ENCODE results near the gene FBRSL1. TPM values are rescaled to one million over a fixed set of nuclear protein-coding genes. Genes with fewer than 3 reads are reported as not detected.
"Not testable (repeated sequence)": the region's sequence is repeated elsewhere in the genome, so short reads cannot be mapped to it uniquely, and the experiment has no call there.

Gene FBRSL1
- total RNA-seq, 1 donor from 2014 or later = 75.8 TPM

DNA sequence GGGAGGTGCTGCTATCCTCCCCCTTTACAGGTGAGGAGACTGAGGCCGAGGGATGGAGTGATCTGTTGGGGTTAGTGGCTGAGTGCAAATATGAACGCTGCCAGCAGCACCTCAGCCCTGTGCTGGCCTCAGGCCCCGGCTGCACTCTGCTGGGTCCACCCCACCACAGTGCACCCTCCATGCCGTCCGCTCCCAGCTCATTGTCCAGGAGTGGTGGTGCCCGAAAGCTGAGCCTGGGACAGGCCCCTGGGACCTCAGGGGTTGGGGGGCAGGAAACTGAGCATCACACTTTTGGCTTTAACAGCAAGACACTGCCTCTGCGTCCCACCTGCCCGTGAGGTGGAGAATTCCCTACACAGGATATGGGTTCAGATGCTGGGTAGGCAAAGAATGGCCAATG lies 31.5 kb upstream of the FBRSL1 start:
- Mint-ChIP-seq H3K4me1 (ENCODE audit: low read depth) (no peaks in the 10 kb centered on the region), H3K27me3 (ENCODE audit: insufficient read depth) (no peaks in the 10 kb centered on the region), H3K36me3 (ENCODE audit: low read depth) (no peaks in the 10 kb centered on the region), H3K4me3 (no peak overlapping the region), H3K27ac (no peak overlapping the region), H3K9me3 (peaks cover 9% of the 10 kb centered on the region)
- DNase-seq (ENCODE audit: low spot score) = no peak
- intact Hi-C loops (cut with micrococcal nuclease) = no loop called here

DNA sequence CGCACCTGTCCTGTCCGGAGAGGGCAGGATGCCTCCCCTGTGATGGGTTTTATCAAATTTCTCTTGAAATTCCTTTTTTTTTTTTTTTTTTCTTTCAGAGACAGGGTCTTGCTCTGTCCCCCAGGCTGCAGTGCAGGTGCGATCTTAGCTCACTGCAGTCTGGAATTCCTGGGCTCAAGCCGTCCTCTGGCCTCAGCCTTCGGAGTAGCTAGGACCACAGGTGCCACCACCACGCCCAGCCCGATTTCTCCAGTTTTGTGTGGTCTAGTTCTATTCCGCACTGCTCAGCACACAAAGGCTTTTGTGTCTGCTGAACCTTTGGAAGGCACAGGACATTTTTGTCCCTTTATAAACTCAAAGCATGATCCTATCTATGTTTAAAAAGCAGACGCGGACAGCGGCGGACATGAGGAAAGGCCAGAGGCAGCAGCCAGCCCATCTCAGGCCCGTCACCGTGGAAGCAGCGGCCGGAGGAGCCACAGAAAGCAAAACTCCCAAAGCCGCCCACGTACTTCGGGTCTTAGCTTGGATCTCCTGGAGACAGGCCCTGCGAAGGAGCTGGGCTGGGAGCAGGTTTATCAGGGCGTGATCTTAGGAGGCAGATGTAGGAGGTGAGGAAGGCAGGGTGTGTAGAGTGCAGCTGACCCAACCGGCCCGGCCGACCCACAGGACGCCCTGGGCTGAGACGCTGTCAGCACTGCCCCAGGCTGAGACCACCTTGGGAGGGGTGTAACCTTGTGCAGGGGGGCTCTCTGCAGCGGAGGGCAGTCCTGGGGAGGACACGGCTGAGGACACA lies 30.9 kb upstream of the FBRSL1 start:
- no peaks in the 10 kb centered on the region for H3K4me1 Mint-ChIP-seq (ENCODE audit: low read depth)
- no peaks in the 10 kb centered on the region for H3K36me3 Mint-ChIP-seq (ENCODE audit: low read depth)
- H3K27me3 Mint-ChIP-seq (ENCODE audit: insufficient read depth) = no peaks in the 10 kb centered on the region
- intact Hi-C loops (cut with micrococcal nuclease) = no loop called here
- no peak overlapping the region for H3K27ac Mint-ChIP-seq
- no peak overlapping the region for H3K4me3 Mint-ChIP-seq
- peaks cover 9% of the 10 kb centered on the region for H3K9me3 Mint-ChIP-seq
- no peak for DNase-seq (ENCODE audit: low spot score)

DNA sequence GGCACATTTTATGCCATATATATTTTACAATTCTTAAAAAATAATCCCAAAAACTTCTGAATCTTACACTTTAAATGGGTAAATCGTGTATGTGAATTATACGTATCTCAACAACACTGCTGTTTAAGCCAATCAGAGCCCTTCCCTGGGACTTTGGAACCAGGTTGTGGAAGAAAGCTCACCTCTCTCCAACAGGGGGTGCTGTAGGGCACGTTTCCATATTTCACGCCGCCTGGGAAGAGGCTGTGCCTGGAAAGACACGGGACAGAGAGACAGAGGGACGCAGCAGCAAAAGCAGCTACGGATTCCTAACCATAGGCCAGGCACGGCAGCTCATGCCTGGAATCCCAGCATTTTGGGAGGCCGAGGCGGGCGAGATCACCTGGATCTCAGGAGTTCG lies 29.4 kb upstream of the FBRSL1 start:
- H3K36me3 Mint-ChIP-seq (ENCODE audit: low read depth) = no peaks in the 10 kb centered on the region
- H3K9me3 Mint-ChIP-seq = peaks cover 6% of the 10 kb centered on the region
- H3K4me1 Mint-ChIP-seq (ENCODE audit: low read depth) = no peaks in the 10 kb centered on the region
- H3K27me3 Mint-ChIP-seq (ENCODE audit: insufficient read depth) = no peaks in the 10 kb centered on the region
- no peak overlapping the region for H3K27ac Mint-ChIP-seq
- intact Hi-C loops (cut with micrococcal nuclease) = no loop called here
- DNase-seq (ENCODE audit: low spot score) = no peak
- H3K4me3 Mint-ChIP-seq = no peak overlapping the region

DNA sequence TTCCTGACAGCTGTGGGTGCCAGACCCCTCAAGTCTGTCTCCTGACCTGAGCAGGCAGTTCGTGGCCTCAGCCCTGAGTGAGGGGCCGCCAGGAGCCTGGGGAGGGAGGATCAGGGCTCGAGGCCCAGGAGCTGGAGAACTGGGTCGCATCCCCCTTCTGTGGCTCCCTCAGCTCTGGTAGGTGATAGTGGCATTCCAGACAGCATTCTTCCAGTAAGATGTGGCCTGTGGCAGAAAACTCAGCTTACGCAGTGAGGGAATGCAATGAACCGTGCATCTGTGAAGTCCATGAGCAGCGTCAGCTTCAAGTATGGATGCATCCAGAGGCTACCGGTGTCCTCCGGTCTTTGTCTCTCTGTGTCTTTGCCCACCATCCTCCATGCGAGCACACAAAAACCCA lies 28.4 kb upstream of the FBRSL1 start:
- no peak overlapping the region for H3K4me3 Mint-ChIP-seq
- H3K4me1 Mint-ChIP-seq (ENCODE audit: low read depth) = no peaks in the 10 kb centered on the region
- H3K27me3 Mint-ChIP-seq (ENCODE audit: insufficient read depth) = no peaks in the 10 kb centered on the region
- no peak for DNase-seq (ENCODE audit: low spot score)
- intact Hi-C loops (cut with micrococcal nuclease) = no loop called here
- H3K36me3 Mint-ChIP-seq (ENCODE audit: low read depth) = no peaks in the 10 kb centered on the region
- H3K27ac Mint-ChIP-seq = no peak overlapping the region
- H3K9me3 Mint-ChIP-seq = no peaks in the 10 kb centered on the region

DNA sequence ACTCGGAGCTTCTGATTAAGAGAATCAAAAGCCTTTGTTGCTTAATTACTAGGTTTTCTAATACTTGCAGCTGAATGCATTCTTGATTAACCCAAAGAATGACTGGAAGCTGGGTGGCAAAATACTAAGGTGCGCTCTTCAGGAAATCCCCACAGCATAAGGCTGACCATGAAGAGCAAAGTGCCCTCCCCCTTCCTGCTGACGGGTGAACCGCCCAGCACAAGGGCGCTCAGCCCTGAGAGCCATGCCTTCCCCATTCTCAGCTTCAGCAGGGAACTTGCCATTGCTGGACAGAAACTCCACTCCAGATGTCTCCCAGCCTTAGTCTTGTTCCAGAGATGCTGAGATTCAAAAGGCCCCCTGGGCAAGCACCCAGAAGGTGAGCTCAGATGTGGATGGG lies 27.2 kb upstream of the FBRSL1 start:
- intact Hi-C loops (cut with micrococcal nuclease) = no loop called here
- H3K36me3 Mint-ChIP-seq (ENCODE audit: low read depth) = no peaks in the 10 kb centered on the region
- no peak for DNase-seq (ENCODE audit: low spot score)
- H3K4me1 Mint-ChIP-seq (ENCODE audit: low read depth) = no peaks in the 10 kb centered on the region
- H3K4me3 Mint-ChIP-seq = no peak overlapping the region
- H3K27ac Mint-ChIP-seq = no peak overlapping the region
- no peaks in the 10 kb centered on the region for H3K27me3 Mint-ChIP-seq (ENCODE audit: insufficient read depth)
- H3K9me3 Mint-ChIP-seq = no peaks in the 10 kb centered on the region

DNA sequence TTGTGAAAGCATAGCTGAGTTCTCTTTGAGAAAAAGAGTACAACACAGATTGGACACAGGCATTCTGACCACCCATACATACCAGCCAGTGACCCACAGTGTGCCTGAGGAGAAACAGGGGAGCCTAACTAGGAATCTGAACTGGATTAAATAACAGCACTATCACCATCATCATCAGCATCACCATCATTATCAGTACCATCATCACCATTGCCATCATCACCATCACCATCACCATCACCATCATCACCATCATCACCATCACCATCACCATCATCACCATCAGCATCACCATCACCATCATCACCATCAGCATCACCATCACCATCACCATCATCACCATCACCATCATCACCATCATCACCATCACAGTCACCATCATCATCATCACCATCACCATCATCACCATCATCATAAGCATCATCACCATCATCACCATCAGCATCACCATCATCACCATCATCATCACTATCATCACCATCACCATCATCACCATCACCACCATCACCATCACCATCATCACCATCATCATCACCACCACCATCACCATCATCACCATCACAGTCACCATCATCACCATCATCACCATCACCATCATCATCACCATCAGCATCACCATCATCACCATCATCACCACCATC lies 26.5 kb upstream of the FBRSL1 start:
- H3K27me3 Mint-ChIP-seq (ENCODE audit: insufficient read depth); DNase-seq (ENCODE audit: low spot score); intact Hi-C loops (cut with micrococcal nuclease); H3K27ac Mint-ChIP-seq; H3K36me3 Mint-ChIP-seq (ENCODE audit: low read depth); H3K4me1 Mint-ChIP-seq (ENCODE audit: low read depth); H3K4me3 Mint-ChIP-seq; H3K9me3 Mint-ChIP-seq: not testable (repeated sequence)

DNA sequence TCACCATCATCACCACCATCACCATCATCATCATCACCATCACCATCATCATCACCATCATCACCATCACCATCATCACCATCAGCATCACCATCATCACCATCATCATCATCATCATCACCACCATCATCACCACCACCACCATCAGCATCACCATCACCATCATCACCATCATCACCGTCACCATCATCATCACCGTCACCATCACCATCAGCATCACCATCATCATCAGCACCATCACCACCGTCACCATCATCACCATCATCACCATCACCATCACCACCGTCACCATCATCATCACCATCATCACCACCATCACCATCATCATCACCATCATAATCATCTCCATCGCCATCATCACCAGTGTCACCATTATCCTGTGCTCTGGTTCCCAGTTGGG lies 25.6 kb upstream of the FBRSL1 start:
- H3K4me3 Mint-ChIP-seq; DNase-seq (ENCODE audit: low spot score); H3K9me3 Mint-ChIP-seq; H3K4me1 Mint-ChIP-seq (ENCODE audit: low read depth); H3K27me3 Mint-ChIP-seq (ENCODE audit: insufficient read depth); H3K27ac Mint-ChIP-seq; intact Hi-C loops (cut with micrococcal nuclease); H3K36me3 Mint-ChIP-seq (ENCODE audit: low read depth): not testable (repeated sequence)

DNA sequence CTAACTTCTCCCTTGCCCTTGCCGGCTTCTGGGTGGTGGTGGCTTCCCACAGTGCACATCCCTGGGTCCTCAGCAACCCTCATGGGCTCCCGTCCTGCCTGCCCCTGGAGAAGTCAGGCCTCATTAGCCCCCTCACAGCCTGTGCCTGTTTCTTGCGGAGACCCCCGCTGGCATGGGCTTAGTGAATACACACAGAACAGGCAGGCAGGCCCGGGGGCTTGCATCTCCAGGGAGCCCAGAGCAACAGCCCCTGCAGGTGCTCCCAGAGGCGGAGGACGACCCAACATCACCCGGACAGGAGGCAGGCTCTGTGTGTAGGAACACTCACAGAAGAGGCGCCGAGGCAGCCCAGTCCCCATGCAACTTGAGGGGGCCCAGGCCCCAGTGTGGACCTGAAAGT lies 25.1 kb upstream of the FBRSL1 start:
- intact Hi-C loops (cut with micrococcal nuclease) = no loop called here
- Mint-ChIP-seq H3K27ac (no peak overlapping the region), H3K9me3 (no peaks in the 10 kb centered on the region), H3K4me3 (no peak overlapping the region), H3K27me3 (ENCODE audit: insufficient read depth) (no peaks in the 10 kb centered on the region), H3K36me3 (ENCODE audit: low read depth) (no peaks in the 10 kb centered on the region), H3K4me1 (ENCODE audit: low read depth) (peaks cover 9% of the 10 kb centered on the region)
- DNase-seq (ENCODE audit: low spot score) = no peak

DNA sequence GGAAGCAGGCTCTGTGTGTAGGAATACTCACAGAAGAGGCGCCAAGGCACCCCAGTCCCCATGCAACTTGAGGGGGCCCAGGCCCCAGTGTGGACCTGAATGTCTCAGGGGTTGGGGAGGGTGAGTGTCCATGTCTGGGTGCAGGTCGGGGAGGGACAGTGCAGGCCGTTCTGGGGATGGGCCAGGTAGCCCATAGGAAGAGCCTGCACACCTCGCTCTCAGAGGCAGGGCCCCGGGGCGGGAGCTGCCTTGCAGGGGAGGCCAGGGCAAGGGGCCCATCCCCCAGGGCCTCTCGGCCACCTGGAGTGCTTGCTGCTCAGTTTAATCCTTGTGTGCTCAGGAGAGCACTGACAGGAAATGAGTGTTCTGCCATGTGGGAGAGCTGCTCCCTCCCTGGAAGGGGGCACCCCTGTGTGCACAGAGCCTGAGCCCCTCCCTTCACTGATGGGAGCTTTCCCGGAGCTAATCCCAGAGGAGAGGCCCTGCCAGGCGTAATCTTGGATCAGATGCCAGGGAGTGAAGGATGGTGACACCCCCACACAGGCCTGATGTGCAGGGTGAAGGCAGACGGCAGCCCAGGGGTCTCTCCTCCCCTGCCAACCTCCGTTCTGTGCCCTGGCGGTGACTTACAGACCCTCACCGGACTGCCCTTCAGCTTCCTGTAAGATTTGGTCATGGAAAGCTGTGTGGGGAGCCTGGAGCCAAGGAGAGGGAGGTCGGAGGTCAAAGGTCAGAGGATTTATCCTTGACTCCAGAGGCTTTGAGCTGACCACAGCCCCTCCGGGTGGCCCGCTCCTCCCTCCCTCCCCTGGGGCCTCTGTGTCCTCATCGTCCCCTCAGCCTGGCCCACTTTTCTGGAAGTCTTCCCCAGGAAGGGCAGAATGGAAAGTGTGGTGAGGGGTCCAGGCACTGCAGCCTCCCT lies 24.4 kb upstream of the FBRSL1 start:
- intact Hi-C loops (cut with micrococcal nuclease) = no loop called here
- no peak for DNase-seq (ENCODE audit: low spot score)
- H3K4me3 Mint-ChIP-seq = no peak overlapping the region
- H3K27me3 Mint-ChIP-seq (ENCODE audit: insufficient read depth) = peaks cover 2% of the 10 kb centered on the region
- no peaks in the 10 kb centered on the region for H3K36me3 Mint-ChIP-seq (ENCODE audit: low read depth)
- H3K4me1 Mint-ChIP-seq (ENCODE audit: low read depth) = peaks cover 12% of the 10 kb centered on the region
- no peaks in the 10 kb centered on the region for H3K9me3 Mint-ChIP-seq
- H3K27ac Mint-ChIP-seq = no peak overlapping the region

DNA sequence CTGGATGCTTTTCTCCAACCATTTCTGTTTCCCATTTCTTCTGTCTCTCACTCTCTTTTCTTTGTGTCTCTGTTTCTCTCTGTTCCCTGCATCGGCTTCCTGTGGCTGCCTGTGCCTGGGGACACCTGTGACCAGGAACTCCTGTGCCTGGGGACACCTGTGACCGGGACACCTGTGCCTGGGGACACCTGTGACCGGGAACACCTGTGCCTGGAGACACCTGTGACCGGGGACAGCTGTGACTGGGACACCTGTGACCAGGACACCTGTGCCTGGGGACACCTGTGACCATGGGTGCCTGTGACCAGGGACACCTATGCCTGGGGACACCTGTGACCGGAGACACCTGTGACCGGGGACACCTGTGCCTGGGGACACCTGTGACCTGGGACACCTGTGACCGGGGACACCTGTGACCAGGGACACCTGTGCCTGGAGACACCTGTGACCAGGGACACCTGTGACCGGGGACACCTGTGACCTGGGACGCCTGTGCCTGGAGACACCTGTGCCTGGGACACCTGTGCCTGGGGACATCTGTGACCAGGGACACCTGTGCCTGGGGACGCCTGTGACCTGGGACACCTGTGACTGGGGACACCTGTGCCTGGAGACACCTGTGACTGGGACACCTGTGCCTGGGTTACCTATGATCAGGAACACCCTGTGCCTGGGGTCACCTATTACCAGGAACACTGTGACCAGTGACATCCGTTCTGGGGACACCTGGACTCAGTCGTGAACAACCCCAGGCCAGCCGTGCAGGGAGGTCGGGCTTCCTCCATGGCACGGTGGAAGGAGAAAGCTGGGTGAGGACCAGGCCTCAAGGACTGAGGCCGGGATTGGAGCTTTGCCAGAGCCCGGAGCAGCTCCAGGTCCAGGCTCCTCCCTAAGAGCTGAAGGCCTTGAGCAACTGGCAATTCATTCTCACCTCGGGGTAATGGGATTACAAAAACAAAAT lies 23.4 kb upstream of the FBRSL1 start:
- Mint-ChIP-seq H3K27ac (no peak overlapping the region), H3K4me1 (ENCODE audit: low read depth) (peaks cover 15% of the 10 kb centered on the region), H3K36me3 (ENCODE audit: low read depth) (no peaks in the 10 kb centered on the region), H3K9me3 (no peaks in the 10 kb centered on the region), H3K4me3 (no peak overlapping the region), H3K27me3 (ENCODE audit: insufficient read depth) (peaks cover 6% of the 10 kb centered on the region)
- no peak for DNase-seq (ENCODE audit: low spot score)
- intact Hi-C loops (cut with micrococcal nuclease) = no loop called here

DNA sequence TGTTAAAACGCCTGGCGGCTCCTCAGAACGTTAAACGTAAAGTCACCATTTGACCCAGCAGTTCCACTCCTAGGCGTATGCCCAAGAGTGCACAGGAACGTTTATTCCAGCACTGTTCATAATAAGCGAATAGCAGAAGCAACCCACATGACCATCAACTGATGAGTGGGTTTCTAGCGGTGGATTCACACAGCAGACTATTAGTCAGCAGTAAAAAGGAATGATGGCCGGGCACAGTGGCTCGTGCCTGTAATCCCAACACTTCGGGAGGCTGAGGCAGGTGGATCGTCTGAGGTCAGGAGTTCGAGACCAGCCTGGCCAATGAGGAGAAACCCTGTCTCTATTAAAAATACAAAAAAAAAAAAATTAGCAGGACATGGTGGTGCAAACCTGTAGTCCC lies 22.4 kb upstream of the FBRSL1 start:
- no peak for DNase-seq (ENCODE audit: low spot score)
- Mint-ChIP-seq H3K9me3 (no peaks in the 10 kb centered on the region), H3K36me3 (ENCODE audit: low read depth) (no peaks in the 10 kb centered on the region), H3K4me1 (ENCODE audit: low read depth) (peaks cover 17% of the 10 kb centered on the region), H3K27me3 (ENCODE audit: insufficient read depth) (peaks cover 6% of the 10 kb centered on the region), H3K4me3 (no peak overlapping the region), H3K27ac (no peak overlapping the region)
- intact Hi-C loops (cut with micrococcal nuclease) = no loop called here

DNA sequence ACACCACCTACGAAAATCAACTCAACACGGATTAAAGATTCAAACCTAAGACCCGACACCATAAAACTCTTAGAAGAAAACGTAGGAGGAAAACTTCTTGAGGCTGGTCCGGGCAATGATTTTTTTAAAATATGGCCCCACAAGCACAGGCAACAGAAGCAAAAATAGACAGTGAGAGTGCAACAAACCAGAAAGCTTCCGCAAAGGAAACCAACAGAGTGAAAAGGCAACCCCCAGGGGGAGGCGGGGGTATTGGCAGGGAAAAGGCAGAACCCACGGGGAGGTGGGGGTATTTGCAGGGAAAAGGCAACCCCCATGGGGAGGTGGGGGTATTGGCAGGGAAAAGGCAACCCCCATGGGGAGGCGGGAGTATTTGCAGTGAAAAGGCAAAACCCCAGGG lies 20.5 kb upstream of the FBRSL1 start:
- peaks cover 6% of the 10 kb centered on the region for H3K27me3 Mint-ChIP-seq (ENCODE audit: insufficient read depth)
- no peaks in the 10 kb centered on the region for H3K36me3 Mint-ChIP-seq (ENCODE audit: low read depth)
- DNase-seq (ENCODE audit: low spot score) = no peak
- intact Hi-C loops (cut with micrococcal nuclease) = loop anchor here (2.0 kb wide), 1 partner anchor 25 kb away; no protein-coding TSS in a partner anchor
- no peaks in the 10 kb centered on the region for H3K9me3 Mint-ChIP-seq
- peaks cover 17% of the 10 kb centered on the region for H3K4me1 Mint-ChIP-seq (ENCODE audit: low read depth)
- no peak overlapping the region for H3K27ac Mint-ChIP-seq
- H3K4me3 Mint-ChIP-seq = no peak overlapping the region
